ENCODE data around the gene SDR39U1.

SDR39U1 gene

GRCh38 chr14:24432259-24433131 lies 10.1 kb downstream of the SDR39U1 start:
- intact Hi-C loops (cut with DNase I), result no loop called here
- peak in 1 of 42 donors; percentile 27 for DNase-seq

- DNase-seq, result peak; percentile 69 to 93 (median 84)
- intact Hi-C loops (cut with DNase I), result no loop called here
These were observed 10.9 kb downstream of the SDR39U1 start for GRCh38 chr14:24431569-24432258.

GRCh38 chr14:24430682-24431568 lies 11.7 kb downstream of the SDR39U1 start:
- intact Hi-C loops (cut with DNase I), result no loop called here
- DNase-seq, result peak in 2 of 42 donors; percentile 26 to 39

- peak in 35 of 42 donors; percentile 32 to 70 (median 51) for DNase-seq
- intact Hi-C loops (cut with DNase I), result no loop called here
These were observed 12.4 kb downstream of the SDR39U1 start for GRCh38 chr14:24430143-24430681.

- intact Hi-C loops (cut with DNase I), result no loop called here
- peak; percentile 40 to 90 (median 82) for DNase-seq
These were observed 13.0 kb downstream of the SDR39U1 start, which contains the start of the genes CBLN3 and KHNYN for GRCh38 chr14:24429395-24430142. CBLN3 (minus strand) TSS chr14:24429668; CDS start chr14:24429054, 614 bp downstream. KHNYN (plus strand) TSS chr14:24429954; CDS start chr14:24430731, 777 bp downstream.

- no peak for DNase-seq
- intact Hi-C loops (cut with DNase I), result no loop called here
These were observed 13.8 kb downstream of the SDR39U1 start for GRCh38 chr14:24428628-24429394.

- DNase-seq, result peak in 1 of 42 donors; percentile 36
- intact Hi-C loops (cut with DNase I), result no loop called here
These were observed 14.8 kb downstream of the SDR39U1 start for GRCh38 chr14:24427537-24428508.

- intact Hi-C loops (cut with DNase I), result no loop called here
- peak in 1 of 42 donors; percentile 32 for DNase-seq
These were observed 15.6 kb downstream of the SDR39U1 start for GRCh38 chr14:24426912-24427536.

- intact Hi-C loops (cut with DNase I), result no loop called here
- peak in 1 of 42 donors; percentile 21 for DNase-seq
These were observed 16.2 kb downstream of the SDR39U1 start for GRCh38 chr14:24426150-24426911.

GRCh38 chr14:24425704-24426103 lies 16.9 kb downstream of the SDR39U1 start:
- intact Hi-C loops (cut with DNase I), result no loop called here
- peak in 1 of 42 donors; percentile 17 for DNase-seq

GRCh38 chr14:24422694-24423601 lies 19.6 kb downstream of the SDR39U1 start:
- DNase-seq, result peak in 2 of 42 donors; percentile 0 to 11
- intact Hi-C loops (cut with DNase I), result no loop called here

- intact Hi-C loops (cut with DNase I), result no loop called here
- no peak for DNase-seq
These were observed 20.3 kb downstream of the SDR39U1 start for GRCh38 chr14:24422261-24422660.

GRCh38 chr14:24418492-24418873 lies 24.1 kb downstream of the SDR39U1 start:
- peak in 3 of 42 donors; percentile 2 to 22 (median 15) for DNase-seq
- intact Hi-C loops (cut with DNase I), result no loop called here

Data from head of caudate nucleus (tissue), 42 donors.